T follicular helper cell (primary cell): ENCODE data around the gene GREM2.

ENCODE experiments used
- DNase-seq: peaks from one replicate; pipeline ENCODE4 v3.0.0-alpha.2; 2020; ENCODE audit warnings: low read depth
- total RNA-seq, 2 experiments: gene quantifications; one replicate each; lab custom pipeline; 2026; lab: John Stamatoyannopoulos, UW

GREM2 gene
- 0.13 to 6.0 reads per million in 2 experiments for total RNA-seq

DNA sequence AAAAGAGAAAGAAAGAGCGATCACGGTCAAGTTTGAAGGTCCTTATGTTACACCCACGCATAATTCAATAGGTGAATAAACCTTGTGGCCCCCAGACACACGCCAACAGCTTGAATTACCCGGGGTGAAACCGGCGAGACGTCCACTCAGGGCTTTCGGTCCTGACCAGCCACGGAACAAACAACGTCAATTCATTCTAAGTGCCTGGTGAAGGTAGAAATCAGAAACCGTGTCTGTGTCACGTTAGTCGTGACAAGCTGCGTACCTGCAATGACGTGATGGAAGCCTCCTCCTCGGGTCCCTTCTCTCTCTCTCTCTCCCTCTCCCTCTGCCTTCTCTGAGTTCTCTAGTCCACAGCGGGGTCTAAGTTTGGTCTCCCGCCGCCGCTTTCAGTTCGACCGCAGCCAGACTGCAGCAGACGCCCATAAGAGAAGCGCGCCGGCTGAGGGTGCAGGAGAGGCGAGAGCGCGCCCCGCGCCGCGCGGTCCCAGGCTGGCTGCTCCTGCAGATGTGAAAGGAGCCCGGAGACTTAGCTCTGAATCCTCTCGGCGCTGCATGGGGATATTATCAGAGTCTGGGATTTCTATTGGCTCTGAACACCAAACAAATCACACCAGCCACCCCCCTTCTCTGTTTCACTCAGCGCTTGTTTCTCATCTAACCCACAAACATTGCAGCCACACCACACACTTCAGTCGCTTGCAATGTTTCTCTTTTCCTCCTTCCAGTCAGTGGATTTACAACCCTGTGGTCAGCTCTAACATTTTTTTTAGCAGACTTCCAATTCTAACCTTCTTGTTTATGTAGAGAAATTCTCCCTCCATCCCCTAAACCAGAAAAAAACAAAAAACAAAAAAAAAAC is at the start of gene GREM2:
TSS of gene GREM2 (minus strand) at position 537 of the 862 bp plus-strand sequence. CDS start 118,680 bp downstream, outside the sequence.
- peak; percentile 0 for DNase-seq

DNA sequence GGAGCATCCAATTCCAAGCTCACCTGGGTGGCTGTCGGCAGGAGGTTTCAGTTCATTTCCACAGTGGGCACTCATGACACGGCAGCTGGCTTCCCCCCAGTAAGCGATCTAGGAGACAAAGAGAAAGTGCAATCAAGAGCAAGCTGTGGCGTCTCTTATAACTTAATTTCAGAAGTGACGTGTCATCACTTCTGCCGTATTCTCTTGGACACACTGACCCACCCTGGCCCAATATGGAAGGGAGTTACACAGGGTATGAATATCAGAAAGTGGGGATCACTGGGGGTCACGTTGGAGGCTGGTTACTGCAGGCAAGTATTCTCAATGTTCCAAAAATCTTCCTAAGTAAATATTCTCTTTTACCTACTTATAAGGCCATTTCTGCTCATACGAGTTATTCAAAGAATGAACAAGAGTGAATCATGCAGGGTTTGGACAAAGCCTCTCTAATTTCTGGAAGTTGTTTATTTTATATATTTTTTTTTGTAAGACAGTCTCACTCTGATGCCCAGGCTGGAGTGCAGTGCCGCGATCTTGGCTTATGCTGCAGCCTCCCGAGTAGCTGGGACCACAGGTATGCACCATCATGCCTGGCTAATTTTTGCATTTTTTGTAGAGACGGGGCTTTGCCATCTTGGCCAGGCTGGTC is 46.5 kb upstream of the GREM2 start:
- DNase-seq: no peak

GRCh38 chr1:240656531-240656930 is 44.6 kb upstream of the GREM2 start:
- DNase-seq: no peak

DNA sequence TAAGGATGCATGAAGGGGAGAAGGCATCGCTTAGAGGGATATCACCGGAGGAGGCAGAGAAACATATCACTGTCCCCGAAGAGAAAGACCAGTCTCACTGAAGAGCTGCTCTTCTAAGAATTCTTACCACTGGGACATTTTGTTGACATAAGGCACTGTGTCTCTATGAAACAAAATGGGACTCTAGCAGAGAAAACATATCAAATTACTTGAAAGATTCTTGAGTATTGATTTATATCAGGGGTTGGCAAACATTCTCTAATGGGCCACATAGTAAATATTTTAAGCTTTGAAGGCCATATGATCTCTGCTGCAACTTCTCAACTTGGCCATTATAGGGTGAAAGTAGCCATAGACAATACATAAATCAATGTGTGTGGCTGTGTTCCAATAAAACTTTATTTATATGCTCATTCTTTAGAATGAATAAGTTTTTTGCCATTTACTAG is 41.0 kb upstream of the GREM2 start:
- DNase-seq: no peak

DNA sequence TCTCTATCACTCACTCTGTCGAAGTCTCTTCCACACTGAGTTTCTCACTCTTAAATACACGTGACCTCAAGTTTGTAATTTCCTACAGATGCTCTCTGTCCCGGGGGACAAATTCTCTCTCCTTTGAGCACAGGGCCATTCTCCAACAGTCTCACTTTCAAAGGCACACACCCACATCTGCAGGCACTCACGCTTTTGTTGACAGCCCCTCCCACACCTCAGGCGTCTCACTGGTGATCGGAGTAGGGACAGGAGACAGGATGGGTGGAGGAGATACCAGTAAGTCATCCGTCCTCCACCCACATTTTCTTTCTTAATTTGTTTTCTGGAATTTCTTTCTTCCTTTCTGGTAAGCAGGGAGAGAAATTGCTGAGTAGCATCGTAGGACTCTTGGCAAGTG is 40.6 kb upstream of the GREM2 start:
- no peak for DNase-seq

DNA sequence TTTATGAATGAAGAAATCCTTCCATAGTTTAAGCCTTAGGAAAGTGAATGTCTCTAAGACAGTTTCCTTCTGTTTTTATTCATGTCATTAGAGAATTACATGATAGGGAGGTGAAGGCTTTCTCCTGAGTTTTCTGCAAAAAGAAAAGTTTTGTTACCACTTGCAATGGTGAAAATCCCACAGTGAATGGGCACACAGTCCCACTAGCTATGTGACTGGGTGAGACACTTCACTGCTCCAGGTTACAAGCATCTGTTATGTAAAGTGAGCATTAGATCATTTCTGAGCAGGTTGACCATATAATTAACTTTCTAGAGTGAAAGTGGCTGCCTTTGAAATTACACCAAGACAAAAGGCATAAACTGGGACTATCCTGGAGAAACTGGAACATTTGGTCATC is 38.9 kb upstream of the GREM2 start:
- no peak for DNase-seq

GRCh38 chr1:240649733-240650721 is 38.1 kb upstream of the GREM2 start:
- no peak for DNase-seq

GRCh38 chr1:240646571-240647240 is 34.8 kb upstream of the GREM2 start:
- no peak for DNase-seq

DNA sequence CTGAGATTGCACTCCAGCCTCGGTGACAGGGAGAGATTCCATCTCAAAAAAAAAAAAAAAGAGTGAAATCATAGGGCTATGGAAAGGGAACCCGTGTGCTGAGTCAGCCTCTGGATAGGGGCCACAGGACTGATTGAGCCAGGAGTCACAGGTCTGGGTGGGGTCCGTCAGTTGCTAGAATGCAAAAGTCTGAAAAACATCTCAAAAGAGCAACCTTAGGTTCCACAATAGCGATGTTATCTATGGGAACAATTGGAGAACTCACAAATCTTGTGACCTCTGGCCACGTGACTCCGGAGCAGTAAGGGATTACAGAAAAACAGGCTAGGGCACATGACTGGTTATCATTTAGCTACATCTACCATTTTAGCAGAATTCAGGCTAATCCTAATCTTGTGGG is 32.8 kb upstream of the GREM2 start:
- no peak for DNase-seq

GRCh38 chr1:240635466-240636256 is 23.7 kb upstream of the GREM2 start:
- DNase-seq: no peak

GRCh38 chr1:240630409-240630808 is 18.5 kb upstream of the GREM2 start:
- no peak for DNase-seq

DNA sequence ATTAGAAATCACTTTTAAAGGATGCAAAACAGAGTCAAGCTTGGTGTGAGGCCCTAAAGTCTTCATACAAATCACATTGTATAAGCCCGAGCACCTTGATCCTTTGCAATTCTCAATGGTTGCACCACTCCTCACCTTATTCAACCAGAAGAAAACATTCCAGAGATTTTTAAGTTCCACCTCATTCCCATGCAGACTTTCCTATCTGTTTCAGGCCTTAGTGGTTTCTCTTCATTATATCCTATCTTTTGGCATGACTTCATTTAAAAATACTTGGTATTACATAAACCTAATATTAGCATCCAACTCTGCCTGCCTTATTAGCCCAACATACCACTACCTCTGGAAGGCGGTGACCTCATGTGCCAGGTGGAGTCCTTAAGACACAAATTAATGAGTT is 9.3 kb upstream of the GREM2 start:
- no peak for DNase-seq

DNA sequence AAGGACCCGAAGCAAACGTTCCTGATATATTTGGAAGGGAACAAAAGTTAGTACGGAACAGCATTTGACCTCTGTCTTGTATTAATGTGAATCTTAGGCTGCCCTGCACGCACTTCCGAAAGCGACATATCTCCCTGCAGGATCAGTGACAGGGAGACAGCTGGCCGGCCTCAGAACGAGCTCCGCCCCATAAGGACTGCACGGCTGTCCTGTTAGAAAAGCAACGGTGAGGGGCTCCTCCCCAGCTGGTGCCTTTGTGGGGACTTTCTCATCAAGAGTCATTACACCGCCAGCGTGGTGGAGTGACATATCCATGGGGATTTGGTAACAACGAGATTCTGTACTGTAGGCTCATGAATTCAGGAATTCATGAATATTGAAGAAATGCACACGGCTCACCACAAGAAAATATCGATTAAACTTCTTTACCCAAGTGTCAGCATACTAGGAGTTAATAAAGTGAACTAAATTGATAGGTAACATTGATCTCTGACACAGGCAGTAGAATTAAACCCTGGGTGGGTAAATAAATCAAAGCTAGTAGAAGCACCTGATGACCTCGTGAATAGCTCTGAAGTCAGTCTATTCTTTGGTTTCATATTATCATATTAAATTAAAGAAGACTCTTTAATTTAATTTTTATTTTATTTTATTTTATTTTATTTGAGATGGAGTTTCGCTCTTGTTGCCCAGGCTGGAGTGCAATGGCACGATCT is 8.1 kb upstream of the GREM2 start:
- DNase-seq: no peak

DNA sequence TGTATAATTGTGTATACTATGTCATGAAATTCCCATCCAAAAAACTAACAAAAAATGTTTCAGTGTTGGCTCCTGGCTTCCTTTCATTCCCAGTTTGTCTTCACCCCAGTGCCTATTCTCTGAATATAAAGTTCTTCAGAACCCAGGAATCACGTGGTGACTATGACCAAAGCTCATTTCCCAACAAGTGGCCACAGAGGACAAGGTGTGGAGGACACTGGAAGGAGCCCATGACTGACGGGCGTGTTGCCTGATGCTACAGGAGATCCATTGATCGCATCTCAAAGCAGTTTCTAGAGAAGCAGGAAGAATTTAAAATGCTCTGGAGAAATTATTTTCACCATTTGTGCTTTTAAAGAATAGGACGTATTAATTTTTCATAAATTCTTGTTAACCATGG is 7.4 kb upstream of the GREM2 start:
- DNase-seq: no peak

- no peak for DNase-seq
Measured at GRCh38 chr1:240618946-240619345, 7.0 kb upstream of the GREM2 start.

DNA sequence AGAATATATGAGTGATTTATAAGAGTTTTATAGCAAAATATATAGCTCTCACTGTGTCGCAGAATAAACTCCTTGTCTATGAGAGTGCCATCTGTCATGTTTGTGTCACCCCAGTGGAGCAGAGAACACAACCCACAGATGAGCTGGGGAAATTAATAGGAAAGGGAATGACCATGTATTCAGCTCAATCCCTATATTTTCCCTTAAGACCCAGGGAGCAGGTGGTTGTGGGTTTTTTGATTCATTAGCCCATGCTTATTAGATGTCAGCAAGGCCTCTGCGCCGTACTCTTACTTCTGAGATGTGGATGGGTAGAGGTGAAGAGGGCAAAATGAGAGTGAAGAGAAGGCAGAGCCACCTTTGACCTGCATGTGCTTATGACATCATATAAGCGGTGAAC is 4.1 kb upstream of the GREM2 start:
- DNase-seq: no peak

GRCh38 chr1:240613356-240614142 is 1.6 kb upstream of the GREM2 start:
- no peak for DNase-seq

DNA sequence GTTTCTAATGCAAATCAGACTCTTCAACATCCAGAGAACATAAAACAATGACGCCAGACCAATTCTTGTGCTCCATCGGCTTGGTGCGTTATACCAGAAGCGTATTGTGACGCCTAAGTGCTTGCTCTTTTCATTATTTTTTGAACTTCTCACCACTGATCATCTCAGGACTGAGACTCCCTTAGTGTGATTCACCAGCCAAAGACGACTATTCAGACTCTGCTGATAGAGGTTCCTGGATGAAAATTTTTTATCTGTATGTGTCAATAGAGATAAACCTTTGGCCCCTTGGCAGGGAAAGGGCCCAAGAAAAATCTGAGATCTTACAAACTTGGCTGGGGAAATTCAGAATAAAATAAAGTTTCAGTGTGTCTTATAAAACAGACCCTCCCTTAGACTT is 856 bp upstream of the GREM2 start:
- no peak for DNase-seq

DNA sequence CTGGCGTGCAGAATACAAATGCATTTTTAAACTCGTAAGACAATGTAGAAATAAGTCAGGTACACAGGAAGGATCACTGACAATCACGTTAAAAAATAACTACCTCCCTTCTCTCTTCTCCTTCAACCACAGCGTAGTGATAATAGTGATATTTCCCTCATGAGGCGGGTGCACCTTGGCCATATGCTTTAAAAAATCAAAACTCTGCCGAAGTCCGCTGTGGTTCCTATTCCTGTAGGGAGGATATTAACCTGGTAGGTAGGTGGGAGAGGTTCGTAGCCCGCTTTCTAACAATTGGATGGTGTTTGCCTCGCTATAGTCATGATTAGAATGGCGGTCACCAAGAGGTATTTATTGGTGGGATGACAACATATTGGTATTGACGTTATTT is 732 bp downstream of the GREM2 start:
- no peak for DNase-seq
